GM12878 (cell line): ENCODE measurements around the gene CNKSR1. TPM values are rescaled to one million over a fixed set of nuclear protein-coding genes. Genes with fewer than 3 reads are reported as not detected.

Experiments
- ATAC-seq: fragments of 200-7000 bp; cut with Tn5 transposase; 3 replicates; pipeline ENCODE4 v1.9.1; 2020; ENCODE audit warnings: mild to moderate bottlenecking, moderate library complexity
- BruUV-seq: library from RNA; stranded (reverse); fragments of 400-500 nt; replicated peaks from 2 replicates; lab custom pipeline; 2021; lab: Mats Ljungman, UMichigan
- CTCF ChIA-PET: fragments of 300-600 bp; sonication (Branson Sonifier 250); formaldehyde crosslinking; extraction: SDS; loops from one replicate; lab custom pipeline; 2021; ENCODE audit warnings: inconsistent platforms; lab: Yijun Ruan, JAX
- POLR2A ChIA-PET: fragments of 350-600 bp; formaldehyde crosslinking; extraction: SDS; loops from one replicate; lab custom pipeline; 2021; ENCODE audit warnings: inconsistent platforms; lab: Charles Lee
- RAD21 ChIA-PET: fragments of 300-600 bp; sonication (Branson Sonifier 250); formaldehyde crosslinking; loops from one replicate; lab custom pipeline; 2023; ENCODE audit warnings: antibody characterized with exemption; ENCODE audit not compliant: unreplicated experiment; lab: Charles Lee
- SMC1A ChIA-PET: fragments of 300-600 bp; sonication (Branson Sonifier 250); formaldehyde crosslinking; loops from one replicate; lab custom pipeline; 2023; ENCODE audit not compliant: unreplicated experiment, uncharacterized antibody; lab: Charles Lee
- DNase-seq: peaks from one replicate; pipeline ENCODE4 v3.0.0-alpha.2; 2011; ENCODE audit warnings: low read depth, low spot score
- FAIRE-seq: peaks from 3 replicates; lab custom pipeline; 2011; peaks lifted over from hg19 to GRCh38; lab: Jason Lieb, UNC
- H2AFZ ChIP-seq: 2 replicates; pipeline ENCODE4 v1.6.0; 2011; ENCODE audit warnings: low read depth, low read length, control low read depth; ENCODE audit not compliant: control insufficient read depth
- H3K27ac ChIP-seq: 2 replicates; pipeline ENCODE4 v1.5.1; 2011; ENCODE audit warnings: control low read depth; ENCODE audit not compliant: control insufficient read depth, insufficient read depth
- H3K27me3 ChIP-seq, 2 experiments: replicated peaks in 1 of 2; 2 replicates each; pipeline versions ENCODE4 v1.6.0 to v1.6.1; 2011; ENCODE audit warnings: low read length in 1 of 2; ENCODE audit not compliant: control insufficient read depth in 2 of 2, insufficient read depth in 2 of 2
- H3K36me3 ChIP-seq, 2 experiments: 2 replicates each; pipeline ENCODE4 v1.5.1; 2011; ENCODE audit warnings: low read length in 1 of 2; ENCODE audit not compliant: control insufficient read depth in 2 of 2, insufficient read depth in 2 of 2
- H3K4me1 ChIP-seq: 2 replicates; pipeline ENCODE4 v1.6.1; 2011; ENCODE audit warnings: mild to moderate bottlenecking, low read length, moderate library complexity, mixed read lengths; ENCODE audit not compliant: control insufficient read depth, insufficient read depth
- H3K4me2 ChIP-seq: 2 replicates; pipeline ENCODE4 v1.6.0; 2011; ENCODE audit warnings: control low read depth; ENCODE audit not compliant: control insufficient read depth, insufficient read depth
- H3K4me3 ChIP-seq: fragments of 200-600 bp; sonication (generic); 2 replicates; pipeline ENCODE4 v1.5.1; 2016
- H3K79me2 ChIP-seq: 2 replicates; pipeline ENCODE4 v1.6.0; 2011; ENCODE audit warnings: low read length; ENCODE audit not compliant: control insufficient read depth, insufficient read depth
- H3K9ac ChIP-seq: 2 replicates; pipeline ENCODE4 v1.8.0; 2011; ENCODE audit warnings: low read length, control low read depth, mixed read lengths; ENCODE audit not compliant: control insufficient read depth, insufficient read depth
- H3K9me3 ChIP-seq: replicated peaks from 3 replicates; pipeline ENCODE4 v1.5.1; 2011; ENCODE audit warnings: mild to moderate bottlenecking, low read length; ENCODE audit not compliant: control insufficient read depth, insufficient read depth
- H4K20me1 ChIP-seq: 2 replicates; pipeline ENCODE4 v1.6.0; 2011; ENCODE audit not compliant: control insufficient read depth, insufficient read depth
- BACH1 ChIP-seq: fragments of 450-650 bp; IDR thresholded peaks from 2 replicates; pipeline ENCODE4 v1.6.1; 2017; ENCODE audit warnings: mild to moderate bottlenecking, borderline replicate concordance
- IKZF2 ChIP-seq, 2 experiments: fragments of 450-650 bp; IDR thresholded peaks; 2 replicates each; pipeline ENCODE4 v1.6.1; 2017; ENCODE audit warnings: mild to moderate bottlenecking in 2 of 2, moderate library complexity in 2 of 2
- JUNB ChIP-seq: IDR thresholded peaks from 2 replicates; pipeline ENCODE4 v1.6.1; 2016; ENCODE audit warnings: antibody characterized with exemption, mild to moderate bottlenecking
- LARP7 ChIP-seq: fragments of 450-650 bp; IDR thresholded peaks from 2 replicates; pipeline ENCODE4 v1.6.1; 2017; ENCODE audit warnings: mild to moderate bottlenecking
- NFYA ChIP-seq: IDR thresholded peaks from 2 replicates; pipeline ENCODE4 v1.6.1; 2011; ENCODE audit warnings: low read depth, mild to moderate bottlenecking, low read length, improper control_type of control experiment, borderline replicate concordance
- TARDBP ChIP-seq: IDR thresholded peaks from 2 replicates; pipeline ENCODE4 v1.6.1; 2016; ENCODE audit warnings: borderline replicate concordance
- WGBS: methylation state at CpG from one replicate; pipeline ENCODE4 v1.1.6; 2016; ENCODE audit warnings: low lambda C conversion rate; ENCODE audit not compliant: insufficient replicate concordance, insufficient coverage; ENCODE audit errors: missing lambda C conversion rate; 5-methylcytosine and 5-hydroxymethylcytosine counted together
- in situ Hi-C: fragments of 300-500 bp; cut with MboI; formaldehyde crosslinking; loops from 9 replicates; pipeline ENCODE4 v1.14.3; 2018; ENCODE audit warnings: mixed read lengths
- intact Hi-C: fragments of 100-400 bp; cut with micrococcal nuclease; formaldehyde crosslinking; loops from one replicate; pipeline ENCODE4 v1.14.2; 2022; ENCODE audit not compliant: unreplicated experiment
- polyA plus RNA-seq, 11 experiments: library from polyadenylated mRNA; depleted of rRNA in 4 of 11; unstranded in 6 of 11; stranded (reverse) in 5 of 11; fragments of >200 nt; fragmentation: Nextera tagmentation in 4 of 11; fragmentation: Illumina TruSeq in 1 of 11; extraction: Ambion mirVana in 4 of 11; extraction: Trizol in 1 of 11; gene quantifications; 1 replicate in 1 of 11; 2 replicates in 10 of 11; pipeline versions ENCODE4 v1.2.1 to v1.2.3, GENCODE V29; 2011 to 2016; ENCODE audit warnings: inconsistent platforms in 2 of 11, missing spikeins in 2 of 11, low read depth in 1 of 11
- total RNA-seq, 4 experiments: library from RNA; depleted of rRNA in 3 of 4; stranded (reverse); fragments of >200 nt in 3 of 4; fragmentation: Illumina TruSeq in 1 of 4; extraction: Trizol in 1 of 4; gene quantifications; 2 replicates each; pipeline versions ENCODE4 v1.2.1 to v1.2.3, GENCODE V29; 2013 to 2021

CNKSR1 gene
- total and polyA plus RNA-seq, 10 of the 15 experiments (the other 5 are each of a cell fraction or from before 2014, with no cell fraction given) = 0.06 to 1.2 (median 0.86) TPM

DNA sequence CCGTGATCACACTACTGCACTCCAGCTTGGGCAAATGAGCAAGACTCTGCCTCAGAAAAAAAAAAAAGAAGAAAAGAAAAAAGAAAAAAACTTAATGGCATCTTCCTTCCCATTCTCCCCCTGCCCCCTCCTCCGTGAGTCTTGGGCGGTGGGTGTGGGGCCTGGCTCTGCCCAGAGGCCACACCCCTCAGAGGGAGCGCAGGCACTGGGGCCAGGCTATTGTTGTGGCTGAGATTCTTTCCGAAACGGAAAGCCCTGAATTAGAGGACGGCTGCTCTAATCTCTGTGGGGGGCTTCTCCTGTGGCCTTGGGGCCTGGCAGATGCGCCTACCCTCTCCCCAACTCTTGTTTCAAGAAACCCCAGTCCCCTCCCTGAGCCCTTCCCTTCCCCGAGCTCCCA, 22.5 kb upstream of the CNKSR1 start:
- ChIA-PET RAD21 (interaction anchor here (1.9 kb wide), 1 partner anchor 10 kb away, joined by 6 read pairs; no protein-coding TSS in a partner anchor), CTCF (interaction anchor here (0.6 to 4.8 kb wide), 4 partner anchors 10 to 68 kb away, joined by 3 to 24 read pairs (median 4); no protein-coding TSS in a partner anchor), POLR2A (no interaction called here), SMC1A (interaction anchor here (2.3 kb wide), 1 partner anchor 10 kb away, joined by 11 read pairs; no protein-coding TSS in a partner anchor)
- no peak for DNase-seq
- no TSS peak for BruUV-seq
- TF ChIP-seq NFYA = no peak
- Histone ChIP-seq H3K9me3 (no peaks in the 10 kb centered on the region), H3K4me3 (no peak overlapping the region), H4K20me1 (no peaks in the 10 kb centered on the region), H3K27me3 (peaks cover 1 to 12% of the 10 kb centered on the region in 2 experiments), H3K4me1 (no peaks in the 10 kb centered on the region), H3K4me2 (no peak overlapping the region), H3K27ac (no peak overlapping the region), H3K79me2 (no peaks in the 10 kb centered on the region), H2AFZ (no peak overlapping the region), H3K9ac (no peak overlapping the region), H3K36me3 (no peaks in the 10 kb centered on the region)
- ATAC-seq = no peak
- in situ Hi-C loops (no loop called here), intact Hi-C loops (no loop called here)
- no peak for FAIRE-seq
- 21% methylated on average over 8 of the region's 9 CpGs for WGBS

DNA sequence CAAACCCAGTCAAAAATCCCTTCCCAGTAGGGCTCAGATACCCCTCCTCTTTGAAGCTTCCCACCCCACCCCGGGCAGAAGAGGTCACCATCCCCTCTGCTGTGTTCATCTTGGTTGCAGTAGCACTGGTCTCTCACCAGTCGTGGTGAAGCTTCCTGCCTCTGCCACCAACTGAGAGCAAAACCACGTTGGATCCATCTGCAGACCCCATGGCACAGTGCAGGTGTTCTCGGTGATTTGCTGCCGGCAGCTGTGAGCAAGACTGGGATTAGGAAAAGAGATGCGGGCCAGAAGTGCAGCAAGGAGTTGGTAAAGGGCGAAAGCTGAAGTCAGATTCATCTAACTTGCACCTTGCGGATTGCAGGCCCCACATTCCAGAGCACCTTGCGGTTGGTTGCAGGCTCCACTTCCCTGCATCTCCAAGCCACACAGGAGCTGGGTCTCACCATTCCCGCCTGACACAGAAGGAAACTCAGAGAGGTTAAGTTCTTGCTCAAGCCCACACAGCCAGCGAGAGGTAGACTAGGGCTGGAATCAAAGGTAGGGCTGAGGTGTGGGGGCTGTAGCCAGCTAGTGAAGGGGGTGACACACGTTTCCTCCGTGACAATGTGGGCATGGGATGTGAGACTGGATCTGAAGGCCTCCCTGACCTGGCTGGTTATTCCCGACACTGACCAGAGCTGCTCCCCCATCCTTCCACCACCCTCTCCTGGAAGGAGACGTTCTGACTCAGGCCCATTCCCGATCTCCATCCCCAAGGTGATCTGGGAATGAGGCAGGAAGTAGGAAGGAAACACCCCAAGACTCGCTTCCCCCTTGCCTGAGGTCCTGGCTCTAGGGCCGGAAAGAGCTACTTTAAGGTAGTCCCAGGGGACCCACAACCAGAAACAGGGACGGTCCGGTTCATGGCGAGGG, 21.7 kb upstream of the CNKSR1 start:
- CTCF ChIA-PET = interaction anchor here (0.8 to 4.8 kb wide), 5 partner anchors 11 to 128 kb away, joined by 3 to 24 read pairs (median 3); partner anchors contain the start of genes CEP85 and ZNF593
- peaks cover 1 to 12% of the 10 kb centered on the region in 2 experiments for H3K27me3 ChIP-seq
- SMC1A ChIA-PET = interaction anchor here (2.3 kb wide), 1 partner anchor 11 kb away, joined by 11 read pairs; no protein-coding TSS in a partner anchor
- H3K79me2 ChIP-seq = no peaks in the 10 kb centered on the region
- FAIRE-seq (no peak), ATAC-seq (no peak), DNase-seq (no peak)
- H3K9me3 ChIP-seq = no peaks in the 10 kb centered on the region
- no peak for TF ChIP-seq JUNB
- no peak for TF ChIP-seq IKZF2 (IDR thresholded peaks at IDR 0.05)
- TF ChIP-seq TARDBP = no peak
- no peak for TF ChIP-seq BACH1
- TF ChIP-seq LARP7 = no peak
- POLR2A ChIA-PET = no interaction called here
- no peak overlapping the region for H3K4me3 ChIP-seq
- no peak overlapping the region for H3K4me2 ChIP-seq
- in situ Hi-C loops (no loop called here), intact Hi-C loops (no loop called here)
- no peak overlapping the region for H2AFZ ChIP-seq
- WGBS = 17% methylated on average over 21 of the region's 21 CpGs
- H3K27ac ChIP-seq = no peak overlapping the region
- no peaks in the 10 kb centered on the region for H4K20me1 ChIP-seq
- H3K9ac ChIP-seq = no peak overlapping the region
- RAD21 ChIA-PET = no interaction called here
- no TSS peak for BruUV-seq
- H3K4me1 ChIP-seq = no peaks in the 10 kb centered on the region
- H3K36me3 ChIP-seq = no peaks in the 10 kb centered on the region
